Naive thymus-derived CD4-positive, alpha-beta T cell (primary cell): ENCODE results near the gene TET3. TPM values are rescaled to one million over a fixed set of nuclear protein-coding genes. Genes with fewer than 3 reads are reported as not detected.

ENCODE experiments used
- ATAC-seq: fragments of 150-1000 bp; cut with Tn5 transposase; 2 replicates; pipeline ENCODE4 v1.10.0; 2021; ENCODE audit warnings: mild to moderate bottlenecking, moderate library complexity
- CTCF ChIA-PET: fragments of 350-600 bp; sonication (Branson Sonifier 250); formaldehyde crosslinking; loops from one replicate; lab custom pipeline; 2021; ENCODE audit warnings: antibody characterized with exemption; lab: Charles Lee
- POLR2A ChIA-PET: fragments of 350-600 bp; sonication (Branson Sonifier 250); formaldehyde crosslinking; loops from one replicate; lab custom pipeline; 2021; ENCODE audit warnings: antibody characterized with exemption, inconsistent platforms; lab: Charles Lee
- DNase-seq, 9 donors: peaks; one replicate each; pipeline versions ENCODE4 v3.0.0 to v3.0.0-alpha.2; 2020 to 2022; ENCODE audit warnings: mixed read lengths in 1 of 9
- H3K27ac ChIP-seq: one replicate; pipeline ENCODE4 v1.7.0; 2013; ENCODE audit warnings: mild to moderate bottlenecking, low read depth, low read length, moderate library complexity
- H3K27me3 ChIP-seq, 2 donors: one replicate each; pipeline ENCODE4 v1.7.0; 2013; ENCODE audit warnings: low read length in 2 of 2, mild to moderate bottlenecking in 2 of 2, moderate library complexity in 2 of 2; ENCODE audit not compliant: control insufficient read depth in 2 of 2, insufficient read depth in 2 of 2
- H3K36me3 ChIP-seq, 3 experiments: 1 replicate in 2 of 3; 2 replicates in 1 of 3; pipeline ENCODE4 v1.7.0; 2013; ENCODE audit warnings: low read length in 3 of 3, mild to moderate bottlenecking in 3 of 3, moderate library complexity in 1 of 3; ENCODE audit not compliant: insufficient read depth in 3 of 3, control insufficient read depth in 2 of 3
- H3K4me1 ChIP-seq, 2 donors: one replicate each; pipeline ENCODE4 v1.7.0; 2013; ENCODE audit warnings: low read length in 2 of 2, mild to moderate bottlenecking in 2 of 2, moderate library complexity in 1 of 2; ENCODE audit not compliant: control insufficient read depth in 2 of 2, insufficient read depth in 2 of 2
- H3K4me3 ChIP-seq: 2 replicates; pipeline ENCODE4 v1.7.0; 2013; ENCODE audit warnings: mild to moderate bottlenecking, low read length
- H3K9me3 ChIP-seq, 3 experiments: 1 replicate in 2 of 3; 2 replicates in 1 of 3; pipeline ENCODE4 v1.7.0; 2013; ENCODE audit warnings: low read length in 3 of 3; ENCODE audit not compliant: control insufficient read depth in 2 of 3
- H3K27ac Mint-ChIP-seq, 9 donors: one replicate each; pipeline ENCODE4 v1.8.0; 2020 to 2022; ENCODE audit warnings: mixed read lengths in 9 of 9, mild to moderate bottlenecking in 8 of 9, moderate library complexity in 5 of 9, inconsistent platforms in 2 of 9
- H3K27me3 Mint-ChIP-seq, 5 donors: one replicate each; pipeline ENCODE4 v1.8.0; 2021 to 2022; ENCODE audit warnings: mixed read lengths in 5 of 5, mild to moderate bottlenecking in 1 of 5
- H3K36me3 Mint-ChIP-seq, 5 donors: one replicate each; pipeline ENCODE4 v1.8.0; 2020 to 2022; ENCODE audit warnings: mixed read lengths in 5 of 5, mild to moderate bottlenecking in 3 of 5, inconsistent platforms in 1 of 5
- H3K4me1 Mint-ChIP-seq, 7 donors: one replicate each; pipeline ENCODE4 v1.8.0; 2020 to 2022; ENCODE audit warnings: mixed read lengths in 7 of 7, mild to moderate bottlenecking in 3 of 7, inconsistent platforms in 1 of 7
- H3K4me3 Mint-ChIP-seq, 10 donors: one replicate each; pipeline ENCODE4 v1.8.0; 2020 to 2022; ENCODE audit warnings: mild to moderate bottlenecking in 10 of 10, mixed read lengths in 10 of 10, moderate library complexity in 6 of 10, inconsistent platforms in 2 of 10
- H3K9me3 Mint-ChIP-seq, 11 donors: one replicate each; pipeline ENCODE4 v1.8.0; 2020 to 2022; ENCODE audit warnings: mixed read lengths in 11 of 11, mild to moderate bottlenecking in 4 of 11, inconsistent platforms in 1 of 11, moderate library complexity in 1 of 11
- intact Hi-C, 2 donors: fragments of 100-400 bp; cut with micrococcal nuclease; formaldehyde crosslinking; loops; one replicate each; pipeline ENCODE4 v1.15.1; 2023
- polyA plus RNA-seq, 2 donors: library from polyadenylated mRNA; unstranded; fragments of 300-500 nt; fragmentation: Illumina TruSeq; gene quantifications; one replicate each; pipeline ENCODE4 v1.2.3, GENCODE V29; 2021
- total RNA-seq, 6 experiments: library from RNA in 5 of 6; stranded (reverse) in 5 of 6; gene quantifications; 1 replicate in 5 of 6; 2 replicates in 1 of 6; pipeline ENCODE4 v1.2.3 and lab custom pipeline; 2021 to 2026

TET3 gene
- total and polyA plus RNA-seq, 7 experiments from 2014 or later, result 0.77 to 38.6 (median 24.9) TPM

DNA sequence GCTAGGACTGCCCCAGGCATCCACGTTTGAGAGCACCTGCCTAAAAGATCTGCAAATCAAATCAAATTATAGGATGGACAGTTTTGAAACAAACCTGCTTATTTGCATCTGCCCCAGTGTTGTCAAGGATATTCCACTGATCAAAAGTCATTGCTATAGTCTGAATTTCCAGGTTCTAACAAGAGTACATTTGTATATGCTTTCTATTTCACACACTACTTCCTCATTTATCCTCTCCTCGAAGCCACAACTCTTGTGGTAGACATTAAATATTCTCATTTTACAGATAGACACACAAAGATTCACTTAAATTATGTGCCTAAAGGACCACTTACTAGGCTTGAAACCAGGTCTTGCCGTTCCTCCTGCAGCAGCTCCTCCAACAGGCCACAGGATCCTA, 11.9 kb upstream of the TET3 start:
- H3K36me3 Mint-ChIP-seq, result no peaks in the 10 kb centered on the region
- no peaks in the 10 kb centered on the region for H3K36me3 ChIP-seq
- H3K4me1 ChIP-seq, result peaks cover 25 to 49% of the 10 kb centered on the region in 2 donors
- ChIA-PET CTCF (no interaction called here), POLR2A (interaction anchor here (0.6 to 0.7 kb wide), 2 partner anchors 10 to 48 kb away, joined by 3 to 5 read pairs; no protein-coding TSS in a partner anchor)
- no peaks in the 10 kb centered on the region for H3K27me3 Mint-ChIP-seq
- no peak for ATAC-seq
- H3K27me3 ChIP-seq, result no peaks in the 10 kb centered on the region
- peak overlapping the region in 3 of 10 donors; percentile 19 to 81 (median 43) for H3K4me3 Mint-ChIP-seq
- intact Hi-C loops, result loop anchor here in 1 of 2 donors (10.0 kb wide), 1 partner anchor 562 kb away; no protein-coding TSS in a partner anchor
- peaks cover 53 to 94% (median 87%) of the 10 kb centered on the region in 7 donors for H3K4me1 Mint-ChIP-seq
- H3K4me3 ChIP-seq, result no peak overlapping the region
- H3K27ac Mint-ChIP-seq, result peak overlapping the region in 7 of 9 donors; percentile 44 to 94 (median 67)
- no peak overlapping the region for H3K27ac ChIP-seq
- H3K9me3 ChIP-seq, result no peaks in the 10 kb centered on the region
- DNase-seq, result no peak
- peaks cover 0 to 2% (median 0%) of the 10 kb centered on the region in 11 donors for H3K9me3 Mint-ChIP-seq

DNA sequence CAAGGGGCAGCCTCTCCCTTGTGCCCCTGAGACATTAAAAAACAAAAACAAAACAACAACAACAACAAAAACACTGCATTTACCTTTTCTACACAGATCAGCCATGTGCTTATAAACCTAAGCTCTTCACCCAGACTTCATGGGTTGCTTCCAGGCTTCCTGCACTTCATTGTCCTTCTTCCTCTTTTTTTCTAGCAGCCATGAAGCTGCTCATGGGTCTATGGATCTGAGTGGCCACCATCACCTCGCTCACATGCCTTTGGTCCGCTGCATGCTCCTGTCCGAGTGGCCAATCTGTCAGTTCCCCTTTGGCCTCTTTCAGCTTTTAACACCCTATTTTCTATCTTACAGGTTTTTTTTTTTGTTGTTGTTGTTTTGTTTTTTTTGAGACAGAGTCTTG, 9.0 kb upstream of the TET3 start:
- H3K27me3 Mint-ChIP-seq, result peaks cover 0 to 2% (median 0%) of the 10 kb centered on the region in 5 donors
- peaks cover 0 to 2% (median 0%) of the 10 kb centered on the region in 11 donors for H3K9me3 Mint-ChIP-seq
- H3K36me3 Mint-ChIP-seq, result peaks cover 0 to 3% (median 0%) of the 10 kb centered on the region in 5 donors
- CTCF ChIA-PET, result interaction anchor here (0.7 to 1.0 kb wide), 2 partner anchors 12 to 27 kb away, joined by 3 to 4 read pairs; no protein-coding TSS in a partner anchor
- DNase-seq (no peak), ATAC-seq (no peak)
- H3K4me1 Mint-ChIP-seq, result peaks cover 53 to 94% (median 84%) of the 10 kb centered on the region in 7 donors
- Histone ChIP-seq H3K9me3 (no peaks in the 10 kb centered on the region), H3K4me3 (no peak overlapping the region), H3K27ac (no peak overlapping the region), H3K4me1 (peaks cover 40 to 59% of the 10 kb centered on the region in 2 donors), H3K27me3 (no peaks in the 10 kb centered on the region), H3K36me3 (no peaks in the 10 kb centered on the region)
- POLR2A ChIA-PET, result interaction anchor here (0.6 to 1.5 kb wide), 2 partner anchors 12 to 52 kb away, joined by 3 to 4 read pairs; no protein-coding TSS in a partner anchor
- intact Hi-C loops, result loop anchor here in 1 of 2 donors (10.0 kb wide), 1 partner anchor 559 kb away; no protein-coding TSS in a partner anchor
- H3K27ac Mint-ChIP-seq, result peak overlapping the region in 4 of 9 donors; percentile 18 to 86 (median 71)
- H3K4me3 Mint-ChIP-seq, result peak overlapping the region in 3 of 10 donors; percentile 3 to 45 (median 19)

DNA sequence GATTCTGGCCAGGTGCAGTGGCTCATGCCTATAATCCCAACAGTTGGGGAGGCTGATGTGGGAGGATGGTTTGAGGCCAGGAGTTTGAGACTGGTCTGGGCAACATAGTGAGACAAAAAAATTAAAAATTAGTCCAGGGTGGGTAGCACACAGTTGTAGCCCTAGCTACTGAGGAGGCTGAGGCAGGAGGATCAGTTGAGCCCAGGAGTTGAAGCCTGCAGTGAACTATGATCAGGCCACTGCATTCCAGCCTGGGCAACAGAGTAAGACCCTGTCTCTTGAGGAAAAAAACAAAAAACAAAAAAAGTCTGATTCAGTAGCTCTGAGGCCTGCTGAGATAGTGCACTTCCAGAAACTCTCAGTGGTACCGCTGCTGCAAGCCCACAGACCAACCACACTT, 7.9 kb upstream of the TET3 start:
- Mint-ChIP-seq H3K36me3 (peaks cover 0 to 3% (median 0%) of the 10 kb centered on the region in 5 donors), H3K27ac (peak overlapping the region in 6 of 9 donors; percentile 8 to 86 (median 68)), H3K4me1 (peaks cover 54 to 94% (median 84%) of the 10 kb centered on the region in 7 donors), H3K4me3 (peak overlapping the region in 4 of 10 donors; percentile 0 to 52 (median 20)), H3K27me3 (peaks cover 0 to 11% (median 0%) of the 10 kb centered on the region in 5 donors), H3K9me3 (no peaks in the 10 kb centered on the region)
- no peak for ATAC-seq
- no peaks in the 10 kb centered on the region for H3K9me3 ChIP-seq
- H3K27ac ChIP-seq, result no peak overlapping the region
- no peak overlapping the region for H3K4me3 ChIP-seq
- intact Hi-C loops, result loop anchor here in 1 of 2 donors (10.0 kb wide), 1 partner anchor 558 kb away; no protein-coding TSS in a partner anchor
- no peak for DNase-seq
- ChIA-PET POLR2A (interaction anchor here (0.7 to 1.5 kb wide), 2 partner anchors 11 to 56 kb away, joined by 3 to 4 read pairs; no protein-coding TSS in a partner anchor), CTCF (no interaction called here)
- H3K27me3 ChIP-seq, result no peaks in the 10 kb centered on the region
- peaks cover 37 to 61% of the 10 kb centered on the region in 2 donors for H3K4me1 ChIP-seq
- H3K36me3 ChIP-seq, result no peaks in the 10 kb centered on the region

DNA sequence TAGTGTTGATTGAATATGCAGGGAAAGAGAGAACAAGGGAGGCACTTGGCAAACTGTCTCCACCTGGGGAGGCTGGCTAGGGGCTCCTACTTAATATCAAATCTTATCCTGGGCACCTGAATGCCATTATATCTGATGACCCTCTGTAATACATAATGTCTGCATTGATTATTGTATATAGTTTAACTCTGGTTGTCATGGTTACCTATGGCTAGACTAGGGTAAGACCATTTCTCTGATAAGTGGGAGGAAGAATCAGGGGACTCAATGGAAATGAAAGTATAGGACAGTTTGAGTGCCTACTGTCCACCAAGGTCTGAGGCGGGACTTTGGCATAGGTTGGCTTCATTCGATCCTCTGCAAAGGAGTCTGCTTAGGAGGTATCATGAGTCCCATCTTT, 7.2 kb upstream of the TET3 start:
- DNase-seq (no peak), ATAC-seq (no peak)
- peak overlapping the region; percentile 34 to 86 (median 71) for H3K27ac Mint-ChIP-seq
- H3K4me1 Mint-ChIP-seq, result peaks cover 59 to 94% (median 84%) of the 10 kb centered on the region in 7 donors
- ChIA-PET CTCF (no interaction called here), POLR2A (no interaction called here)
- H3K36me3 Mint-ChIP-seq, result peaks cover 0 to 3% (median 0%) of the 10 kb centered on the region in 5 donors
- Histone ChIP-seq H3K36me3 (no peaks in the 10 kb centered on the region), H3K4me3 (no peak overlapping the region), H3K4me1 (peaks cover 33 to 55% of the 10 kb centered on the region in 2 donors), H3K27ac (no peak overlapping the region), H3K27me3 (no peaks in the 10 kb centered on the region), H3K9me3 (no peaks in the 10 kb centered on the region)
- H3K4me3 Mint-ChIP-seq, result peak overlapping the region in 9 of 10 donors; percentile 0 to 63 (median 52)
- intact Hi-C loops, result loop anchor here in 1 of 2 donors (10.0 kb wide), 1 partner anchor 557 kb away; no protein-coding TSS in a partner anchor
- H3K27me3 Mint-ChIP-seq, result peaks cover 0 to 15% (median 0%) of the 10 kb centered on the region in 5 donors
- H3K9me3 Mint-ChIP-seq, result no peaks in the 10 kb centered on the region

DNA sequence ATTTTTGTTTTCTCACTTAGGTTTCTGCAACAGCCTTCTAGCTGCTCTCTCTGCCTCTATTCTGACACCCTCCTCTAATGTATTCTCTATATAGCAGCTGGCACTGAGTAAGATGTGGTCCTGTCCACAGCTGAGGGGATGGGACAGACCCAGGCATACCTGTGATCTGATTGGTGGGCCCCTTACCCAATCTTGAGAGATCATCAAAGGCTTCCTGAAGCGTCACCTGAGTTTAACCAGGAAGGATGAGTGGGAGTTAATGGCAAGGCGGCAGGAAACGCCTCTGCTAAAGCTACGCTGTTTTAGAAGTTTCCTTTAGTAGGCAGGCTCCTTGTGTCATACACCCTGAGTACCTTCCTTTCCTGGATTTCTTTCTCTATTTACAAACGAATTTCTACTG, 5.7 kb upstream of the TET3 start:
- peak; percentile 90 for ATAC-seq
- intact Hi-C loops, result loop anchor here (1.0 to 10.0 kb wide), 3 partner anchors 8 to 556 kb away; no protein-coding TSS in a partner anchor
- peak in 8 of 9 donors; percentile 57 to 89 (median 78) for DNase-seq
- ChIA-PET POLR2A (interaction anchor here (0.5 to 3.7 kb wide), 8 partner anchors 9 to 86 kb away, joined by 3 to 19 read pairs (median 4); partner anchors contain the start of genes ACTG2 and DGUOK), CTCF (interaction anchor here (0.8 to 0.9 kb wide), 2 partner anchors 35 to 71 kb away, joined by 3 read pairs; no protein-coding TSS in a partner anchor)
- Mint-ChIP-seq H3K27ac (peak overlapping the region; percentile 81 to 96 (median 88)), H3K4me3 (peak overlapping the region; percentile 48 to 80 (median 75)), H3K36me3 (peaks cover 0 to 3% (median 0%) of the 10 kb centered on the region in 5 donors), H3K4me1 (peaks cover 58 to 96% (median 87%) of the 10 kb centered on the region in 7 donors), H3K27me3 (peaks cover 0 to 28% (median 0%) of the 10 kb centered on the region in 5 donors), H3K9me3 (no peaks in the 10 kb centered on the region)
- peak overlapping the region; percentile 43 for H3K4me3 ChIP-seq
- H3K4me1 ChIP-seq, result peaks cover 33 to 57% of the 10 kb centered on the region in 2 donors
- no peaks in the 10 kb centered on the region for H3K9me3 ChIP-seq
- no peaks in the 10 kb centered on the region for H3K27me3 ChIP-seq
- no peaks in the 10 kb centered on the region for H3K36me3 ChIP-seq
- H3K27ac ChIP-seq, result peak overlapping the region; percentile 63

DNA sequence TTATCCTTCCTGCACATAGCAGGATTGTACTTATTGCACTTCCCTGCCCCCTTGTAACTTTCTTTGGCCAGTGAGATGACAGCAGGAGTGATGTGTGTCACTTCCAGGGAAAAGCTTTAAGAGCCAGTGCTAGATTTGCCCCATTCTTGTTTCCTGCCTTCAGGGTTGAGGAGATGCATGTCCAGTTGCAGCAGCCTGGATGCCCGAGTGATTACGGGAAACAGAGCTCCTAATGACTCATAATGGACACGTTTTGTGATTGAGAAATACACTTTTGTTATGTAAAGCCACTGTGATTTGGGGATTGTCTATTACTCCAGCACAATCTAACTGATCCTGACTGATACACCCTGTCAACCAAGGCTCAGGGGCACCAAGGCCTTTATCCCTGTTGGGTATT, 5.0 kb upstream of the TET3 start:
- H3K27me3 ChIP-seq, result no peaks in the 10 kb centered on the region
- Mint-ChIP-seq H3K27me3 (peaks cover 0 to 28% (median 0%) of the 10 kb centered on the region in 5 donors), H3K9me3 (no peaks in the 10 kb centered on the region), H3K36me3 (peaks cover 0 to 3% (median 0%) of the 10 kb centered on the region in 5 donors), H3K27ac (peak overlapping the region in 8 of 9 donors; percentile 81 to 96 (median 90)), H3K4me1 (peaks cover 58 to 92% (median 84%) of the 10 kb centered on the region in 7 donors), H3K4me3 (peak overlapping the region; percentile 48 to 80 (median 75))
- no peaks in the 10 kb centered on the region for H3K36me3 ChIP-seq
- ATAC-seq, result peak; percentile 13
- peaks cover 33 to 58% of the 10 kb centered on the region in 2 donors for H3K4me1 ChIP-seq
- intact Hi-C loops, result loop anchor here (1.0 to 10.0 kb wide), 4 partner anchors 8 to 555 kb away; partner anchors contain the start of gene BOLA3 (in 1 of the 2)
- CTCF ChIA-PET, result interaction anchor here (0.7 kb wide), 1 partner anchor 9 kb away, joined by 4 read pairs; no protein-coding TSS in a partner anchor
- H3K4me3 ChIP-seq, result peak overlapping the region; percentile 43
- POLR2A ChIA-PET, result interaction anchor here (1.0 to 3.7 kb wide), 4 partner anchors 8 to 53 kb away, joined by 3 to 19 read pairs (median 4); partner anchors contain the start of gene DGUOK
- no peak for DNase-seq
- H3K9me3 ChIP-seq, result no peaks in the 10 kb centered on the region
- peak overlapping the region; percentile 63 for H3K27ac ChIP-seq
